DMS79 treated with DMSO at 0.1 percent for 48 hours (cell line): ENCODE data around the gene CPED1.
"Not testable (repeated sequence)": the region's sequence is repeated elsewhere in the genome, so short reads cannot be mapped to it uniquely, and the experiment has no call there.

ENCODE experiments used
- DNase-seq: peaks from one replicate; lab custom pipeline; 2025; lab: John Stamatoyannopoulos, UW

Gene CPED1

DNA sequence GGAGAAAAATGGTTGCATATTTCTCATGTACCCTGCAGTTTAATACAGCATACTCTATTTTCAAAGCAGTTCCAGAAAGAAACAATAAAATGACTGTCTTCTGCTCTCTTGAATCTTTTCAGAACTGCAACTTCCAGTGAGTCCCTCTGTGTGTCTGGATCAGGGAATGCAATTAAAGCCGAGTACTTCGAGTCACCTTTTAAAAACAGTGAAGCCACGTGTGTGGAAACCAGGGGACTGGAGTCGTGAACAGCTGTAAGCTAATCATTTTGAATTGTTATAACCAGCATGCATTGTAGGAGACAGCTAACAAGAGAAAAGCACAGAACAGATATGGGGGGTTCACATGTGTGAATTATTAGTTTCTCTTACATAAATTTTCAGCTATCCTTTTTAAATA lies 109.1 kb downstream of the CPED1 start:
- no peak for DNase-seq

- DNase-seq: no peak
Observed at GRCh38 chr7:121099572-121099971, 111.1 kb downstream of the CPED1 start.

DNA sequence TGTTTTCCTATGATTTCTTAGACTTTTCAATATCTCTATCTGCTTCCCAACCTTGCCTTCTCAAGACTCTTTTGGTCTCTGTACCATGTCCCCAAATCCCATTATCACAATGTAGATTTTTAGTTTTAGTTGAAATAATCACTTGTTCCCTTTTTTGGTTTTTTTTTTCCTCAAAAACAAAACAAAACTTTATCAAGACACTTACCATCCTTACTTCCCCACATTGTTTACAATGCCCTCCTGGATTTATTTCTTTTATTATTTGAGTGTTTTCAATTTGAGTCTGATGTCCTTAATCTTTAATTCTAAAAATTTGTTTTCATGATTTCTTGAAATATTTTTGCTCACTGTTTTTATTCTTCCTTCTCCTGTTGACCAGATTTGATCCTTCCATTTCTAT lies 112.6 kb downstream of the CPED1 start:
- no peak for DNase-seq

GRCh38 chr7:121101621-121102020 lies 113.1 kb downstream of the CPED1 start:
- no peak for DNase-seq

- no peak for DNase-seq
Observed at GRCh38 chr7:121102619-121103018, 114.1 kb downstream of the CPED1 start.

GRCh38 chr7:121103086-121103485 lies 114.6 kb downstream of the CPED1 start:
- DNase-seq: no peak

DNA sequence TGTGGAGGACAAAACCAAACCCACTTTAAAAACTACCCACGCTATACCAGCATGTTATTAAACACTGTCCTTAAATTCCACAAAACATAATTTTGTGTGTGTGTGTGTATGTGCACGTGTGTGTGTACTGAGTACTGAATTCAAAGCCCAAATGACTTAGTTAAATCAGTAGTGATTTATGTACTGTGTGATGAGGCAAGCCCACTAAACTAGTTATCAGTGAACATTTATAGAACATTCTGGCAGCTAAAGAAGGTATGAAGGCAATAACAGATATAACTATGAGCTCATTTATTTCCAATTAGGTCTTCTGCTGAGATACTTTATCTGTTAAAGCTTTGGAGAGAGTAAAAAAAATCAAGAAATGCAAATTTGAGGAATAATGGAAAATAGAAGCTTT lies 115.1 kb downstream of the CPED1 start:
- no peak for DNase-seq

GRCh38 chr7:121105262-121105661 lies 116.8 kb downstream of the CPED1 start:
- no peak for DNase-seq

- peak; percentile 9 for DNase-seq
Observed at GRCh38 chr7:121107923-121108498, 119.5 kb downstream of the CPED1 start.

DNA sequence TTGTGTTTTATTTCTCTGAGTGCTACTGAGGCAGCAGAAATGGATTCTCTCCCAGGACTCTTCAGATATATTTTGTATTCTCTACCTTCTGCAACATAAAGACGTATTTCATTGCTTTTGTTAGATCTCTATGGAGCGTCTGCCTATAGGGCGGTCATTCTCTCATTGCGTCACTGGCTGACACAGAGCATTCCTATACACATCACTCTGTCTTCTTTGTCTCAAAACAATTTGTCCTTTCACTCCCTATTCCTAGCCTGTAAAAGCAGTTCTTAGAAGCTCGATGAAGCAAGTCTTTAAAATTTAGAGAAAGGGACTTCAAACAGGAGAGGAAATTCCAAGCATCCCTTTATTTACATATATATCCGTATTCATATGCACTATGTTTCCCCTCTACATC lies 120.6 kb downstream of the CPED1 start:
- no peak for DNase-seq

DNA sequence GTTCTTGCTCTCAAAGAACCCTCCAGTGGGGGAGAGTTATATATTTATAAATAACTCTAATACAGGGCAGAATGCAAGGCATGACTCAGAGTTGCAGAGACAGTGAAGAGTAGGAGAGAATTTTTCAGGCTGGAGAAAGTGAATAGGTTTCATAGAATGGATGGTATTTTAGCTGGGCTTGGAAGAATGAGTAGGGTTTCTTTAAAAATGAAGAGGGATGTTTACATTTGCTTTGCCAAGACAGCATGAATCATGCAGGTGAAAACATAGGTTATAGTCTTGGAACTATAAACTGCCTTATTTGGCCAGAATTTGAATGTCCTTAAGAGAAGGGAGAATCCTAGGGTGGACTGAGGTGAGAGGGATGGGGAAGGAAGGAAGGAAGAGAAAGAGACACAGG lies 124.8 kb downstream of the CPED1 start:
- no peak for DNase-seq

DNA sequence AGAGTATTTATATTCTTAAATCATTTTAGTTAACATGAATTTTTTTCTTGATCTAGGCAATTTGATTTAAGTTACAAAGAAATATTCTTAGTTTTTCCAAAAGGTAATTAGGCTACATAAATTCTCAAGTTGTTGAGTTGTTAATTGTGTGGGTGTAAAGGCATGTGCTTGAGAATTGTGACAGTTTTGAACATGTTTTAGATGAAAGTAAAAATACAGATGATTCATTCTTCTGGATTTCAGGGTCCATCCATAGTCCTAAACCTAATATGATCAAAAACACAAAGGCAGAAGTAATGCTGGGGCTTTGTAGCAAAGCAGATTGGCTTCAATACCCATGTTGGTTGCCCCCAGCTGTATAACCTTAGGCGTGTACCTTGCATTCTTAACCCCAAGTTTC lies 127.9 kb downstream of the CPED1 start:
- no peak for DNase-seq

GRCh38 chr7:121119047-121119446 lies 130.5 kb downstream of the CPED1 start:
- DNase-seq: no peak

- DNase-seq: no peak
Observed at GRCh38 chr7:121123032-121123431, 134.5 kb downstream of the CPED1 start.

DNA sequence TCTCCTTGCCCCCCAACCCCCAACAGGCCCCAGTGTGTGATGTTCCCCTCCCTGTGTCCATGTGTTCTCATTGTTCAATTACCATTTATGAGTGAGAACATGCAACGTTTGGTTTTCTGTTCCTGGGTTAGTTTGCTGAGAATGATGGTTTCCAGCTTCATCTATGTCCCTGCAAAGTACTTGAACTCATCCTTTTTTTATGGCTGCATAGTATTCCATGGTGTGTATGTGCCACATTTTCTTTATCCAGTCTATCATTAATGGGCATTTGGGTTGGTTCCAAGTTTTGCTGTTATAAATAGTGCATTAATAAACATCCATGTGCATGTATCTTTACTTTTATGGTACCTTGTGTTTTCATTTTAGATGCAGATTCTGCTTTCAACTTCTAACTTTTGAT lies 136.9 kb downstream of the CPED1 start:
- DNase-seq: not testable (repeated sequence)

DNA sequence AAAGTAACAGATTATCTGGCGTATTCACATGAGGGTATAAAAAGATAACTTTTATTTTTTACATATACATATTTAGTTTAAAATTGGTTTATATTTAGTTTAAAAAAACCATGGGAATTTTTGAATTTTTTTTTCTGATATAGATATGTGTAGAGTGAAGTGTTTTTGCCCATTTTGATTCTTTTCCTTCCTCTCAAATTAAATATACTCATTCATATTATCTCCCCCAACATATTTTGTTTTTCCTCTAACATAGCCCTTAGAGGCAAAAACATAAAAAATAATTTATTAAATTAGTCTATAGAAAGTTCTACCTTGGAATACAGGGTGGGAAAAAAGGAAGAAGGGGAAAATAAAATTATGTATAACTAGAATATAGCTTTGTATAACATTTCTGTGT lies 137.7 kb downstream of the CPED1 start:
- no peak for DNase-seq

- no peak for DNase-seq
Observed at GRCh38 chr7:121126801-121127534, 138.5 kb downstream of the CPED1 start.

GRCh38 chr7:121132940-121133339 lies 144.4 kb downstream of the CPED1 start:
- DNase-seq: no peak

GRCh38 chr7:121133444-121133843 lies 144.9 kb downstream of the CPED1 start:
- DNase-seq: no peak

- DNase-seq: no peak
Observed at GRCh38 chr7:121137580-121137979, 149.1 kb downstream of the CPED1 start.

DNA sequence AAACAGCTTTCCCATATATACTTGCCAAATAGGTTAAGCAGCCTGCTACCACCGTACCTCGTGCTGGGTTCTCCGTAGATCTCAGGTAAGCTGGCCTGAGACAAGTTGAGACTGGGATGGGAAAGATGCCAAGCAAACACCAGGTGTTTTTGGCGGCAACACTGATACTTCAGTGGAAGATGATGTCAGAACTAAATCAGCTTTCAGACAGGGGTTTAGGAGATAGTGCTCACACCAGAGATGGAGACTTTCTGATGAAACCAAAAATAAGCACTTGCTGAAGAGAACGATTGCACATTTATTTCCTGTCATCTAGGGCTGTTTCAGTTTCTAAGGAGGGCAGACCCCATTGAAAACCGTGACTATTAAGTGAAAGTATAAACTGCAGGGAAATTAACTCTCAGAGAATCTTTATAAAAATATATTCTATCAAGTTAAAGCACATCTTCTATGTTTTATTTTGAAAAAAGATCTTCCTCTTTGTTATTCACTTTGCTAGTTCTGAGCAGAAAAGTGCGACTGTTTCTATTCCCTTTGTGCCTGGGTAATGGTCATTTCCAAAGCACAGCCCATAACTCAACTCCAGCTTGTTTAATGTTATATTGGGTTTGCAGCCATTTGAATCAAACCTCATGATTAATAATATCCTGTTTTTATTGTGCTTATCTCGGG lies 149.9 kb downstream of the CPED1 start:
- DNase-seq: peak; percentile 66

DNA sequence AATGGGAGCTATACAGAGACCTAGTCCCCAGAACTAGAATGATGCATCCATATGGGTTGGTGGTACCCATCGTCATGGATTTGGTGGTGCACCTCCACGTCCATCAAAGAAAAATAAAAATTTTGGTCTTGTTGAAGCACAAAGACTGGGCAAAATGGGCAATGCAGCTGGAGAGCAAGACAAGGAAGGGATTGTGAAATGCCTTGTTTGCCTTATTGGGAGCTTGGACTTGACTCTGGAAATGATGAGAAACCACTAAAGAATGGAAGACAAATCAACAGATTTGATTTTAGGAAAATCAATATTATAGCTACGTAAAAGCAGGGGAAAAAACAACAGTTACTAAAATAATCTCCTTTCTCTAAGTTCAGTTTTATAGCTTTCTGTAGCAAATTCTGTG lies 150.9 kb downstream of the CPED1 start:
- no peak for DNase-seq

GRCh38 chr7:121140790-121141189 lies 152.3 kb downstream of the CPED1 start:
- no peak for DNase-seq
